CD14-positive monocyte (primary cell): ENCODE results near the gene GCGR. TPM values are rescaled to one million over a fixed set of nuclear protein-coding genes. Genes with fewer than 3 reads are reported as not detected.
A peak's percentile ranks its signal among the peaks of the same experiment; 100 is the strongest.

ENCODE experiments used
- DNase-seq, 3 donors: peaks; one replicate each; pipeline ENCODE4 v3.0.0-alpha.2; 2011 to 2022
- H2AFZ ChIP-seq: 2 replicates; pipeline ENCODE4 v1.6.0; 2012; ENCODE audit warnings: mild to moderate bottlenecking, low read depth, low read length, inconsistent platforms; ENCODE audit not compliant: insufficient read depth, poor library complexity, severe bottlenecking
- H3K27ac ChIP-seq, 2 donors: 1 replicate in 1 of 2; 2 replicates in 1 of 2; pipeline ENCODE4 v1.5.1; 2012 to 2013; ENCODE audit warnings: low read length in 2 of 2, control low read depth in 1 of 2, inconsistent platforms in 1 of 2, low read depth in 1 of 2, mild to moderate bottlenecking in 1 of 2
- H3K27me3 ChIP-seq, 2 donors: one replicate each; pipeline versions ENCODE4 v1.6.0 to v1.6.1; 2011 to 2013; ENCODE audit warnings: low read length in 2 of 2; ENCODE audit not compliant: control insufficient read depth in 2 of 2, insufficient read depth in 2 of 2
- H3K36me3 ChIP-seq, 2 donors: replicated peaks in 1 of 2; 1 replicate in 1 of 2; 2 replicates in 1 of 2; pipeline versions ENCODE4 v1.5.1 to v1.6.1; 2012 to 2013; ENCODE audit warnings: low read length in 2 of 2, control low read depth in 1 of 2, inconsistent platforms in 1 of 2, mild to moderate bottlenecking in 1 of 2; ENCODE audit not compliant: insufficient read depth in 2 of 2, control insufficient read depth in 1 of 2
- H3K4me1 ChIP-seq, 2 donors: 1 replicate in 1 of 2; 2 replicates in 1 of 2; pipeline versions ENCODE4 v1.5.1 to v1.6.1; 2012 to 2013; ENCODE audit warnings: low read length in 2 of 2, control low read depth in 1 of 2, inconsistent platforms in 1 of 2, mild to moderate bottlenecking in 1 of 2, moderate library complexity in 1 of 2; ENCODE audit not compliant: insufficient read depth in 2 of 2, control insufficient read depth in 1 of 2
- H3K4me2 ChIP-seq: replicated peaks from 2 replicates; pipeline ENCODE3; 2012; ENCODE audit warnings: low read length, moderate library complexity, mild to moderate bottlenecking; ENCODE audit not compliant: poor library complexity, severe bottlenecking; ENCODE audit errors: extremely low read depth
- H3K4me3 ChIP-seq, 3 experiments: fragments of 200-600 bp in 1 of 3; sonication (generic) in 1 of 3; replicated peaks in 1 of 3; 1 replicate in 2 of 3; 2 replicates in 1 of 3; pipeline ENCODE4 v1.5.1; 2011 to 2013; ENCODE audit warnings: low read length in 3 of 3, mild to moderate bottlenecking in 3 of 3, control low read depth in 2 of 3, low read depth in 2 of 3, inconsistent platforms in 1 of 3, moderate library complexity in 1 of 3
- H3K79me2 ChIP-seq: 2 replicates; pipeline ENCODE4 v1.6.0; 2012; ENCODE audit warnings: mild to moderate bottlenecking, control low read depth, inconsistent platforms, low read length, moderate library complexity; ENCODE audit not compliant: insufficient read depth
- H3K9ac ChIP-seq: 2 replicates; pipeline ENCODE4 v1.6.0; 2017; ENCODE audit warnings: low read length, mild to moderate bottlenecking; ENCODE audit not compliant: insufficient read depth, poor library complexity, severe bottlenecking
- H3K9me3 ChIP-seq, 2 donors: replicated peaks in 1 of 2; 1 replicate in 1 of 2; 2 replicates in 1 of 2; pipeline versions ENCODE4 v1.5.1 to v1.6.1; 2012 to 2013; ENCODE audit warnings: low read length in 2 of 2, control low read depth in 1 of 2; ENCODE audit not compliant: control insufficient read depth in 1 of 2, insufficient read depth in 1 of 2
- H4K20me1 ChIP-seq: 2 replicates; pipeline ENCODE4 v1.6.0; 2012; ENCODE audit warnings: mild to moderate bottlenecking, low read length, control low read depth, moderate library complexity; ENCODE audit not compliant: insufficient read depth
- H3K27ac Mint-ChIP-seq, 7 donors: one replicate each; pipeline ENCODE4 v1.8.0; 2020; ENCODE audit warnings: mild to moderate bottlenecking in 7 of 7, mixed read lengths in 7 of 7, moderate library complexity in 6 of 7, inconsistent platforms in 2 of 7
- H3K27me3 Mint-ChIP-seq, 3 donors: one replicate each; pipeline ENCODE4 v1.8.0; 2021 to 2022; ENCODE audit warnings: low read depth in 3 of 3, mild to moderate bottlenecking in 3 of 3, mixed read lengths in 3 of 3, moderate library complexity in 3 of 3, inconsistent platforms in 1 of 3
- H3K36me3 Mint-ChIP-seq, 2 donors: one replicate each; pipeline ENCODE4 v1.8.0; 2020; ENCODE audit warnings: mixed read lengths in 2 of 2, inconsistent platforms in 1 of 2, mild to moderate bottlenecking in 1 of 2
- H3K4me1 Mint-ChIP-seq: one replicate; pipeline ENCODE4 v1.8.0; 2020; ENCODE audit warnings: mild to moderate bottlenecking, mixed read lengths
- H3K4me3 Mint-ChIP-seq, 2 donors: one replicate each; pipeline ENCODE4 v1.8.0; 2020; ENCODE audit warnings: mild to moderate bottlenecking in 2 of 2, mixed read lengths in 2 of 2, moderate library complexity in 1 of 2
- H3K9me3 Mint-ChIP-seq, 7 donors: one replicate each; pipeline ENCODE4 v1.8.0; 2020 to 2022; ENCODE audit warnings: mixed read lengths in 7 of 7, mild to moderate bottlenecking in 6 of 7, moderate library complexity in 6 of 7, inconsistent platforms in 2 of 7
- CTCF ChIP-seq: fragments of 200-600 bp; IDR thresholded peaks from one replicate; pipeline ENCODE4 v1.8.0; 2022; ENCODE audit warnings: antibody characterized with exemption, mild to moderate bottlenecking
- WGBS: methylation state at CpG from one replicate; pipeline ENCODE4 v1.1.5; 2013; ENCODE audit warnings: missing lambda C conversion rate; ENCODE audit not compliant: insufficient coverage; 5-methylcytosine and 5-hydroxymethylcytosine counted together
- intact Hi-C, 2 donors: fragments of 100-400 bp; cut with micrococcal nuclease; formaldehyde crosslinking; loops; one replicate each; pipeline versions ENCODE4 v1.15.0 to v1.15.1; 2023
- polyA plus RNA-seq, 3 donors: library from polyadenylated mRNA; depleted of rRNA in 1 of 3; unstranded in 2 of 3; stranded (reverse) in 1 of 3; fragments of 300-500 nt in 2 of 3; fragments of >200 nt in 1 of 3; fragmentation: Illumina TruSeq in 2 of 3; gene quantifications; 1 replicate in 2 of 3; 2 replicates in 1 of 3; pipeline ENCODE4 v1.2.3, GENCODE V29; 2012 to 2021

The GCGR gene
- polyA plus RNA-seq, 3 donors: not detected

DNA sequence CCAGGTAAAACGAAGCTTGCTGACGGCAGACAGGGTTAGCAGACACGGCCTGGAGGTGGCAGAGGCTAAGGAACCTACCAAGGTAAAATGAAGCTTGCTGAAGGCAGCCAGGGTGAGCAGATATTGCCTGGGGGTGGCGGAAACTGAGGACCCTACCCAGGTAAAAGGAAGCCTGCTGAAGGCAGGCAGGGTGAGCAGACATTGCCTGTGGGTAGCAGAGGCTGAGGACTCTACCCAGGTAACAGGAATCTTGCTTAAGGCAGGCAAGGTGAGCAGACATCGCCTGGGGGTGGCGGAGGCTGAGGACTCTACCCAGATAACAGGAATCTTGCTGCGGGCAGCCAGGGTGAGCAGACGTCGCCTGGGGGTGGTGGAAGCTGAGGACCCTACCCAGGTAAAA is 2.6 kb upstream of the GCGR start:
- Histone ChIP-seq H3K27me3 (peaks cover 15 to 55% of the 10 kb centered on the region in 2 donors), H3K9me3 (peaks cover 4 to 11% of the 10 kb centered on the region in 2 donors), H3K79me2 (no peaks in the 10 kb centered on the region), H3K4me1 (no peaks in the 10 kb centered on the region), H4K20me1 (no peaks in the 10 kb centered on the region), H3K4me2 (no peak overlapping the region), H3K36me3 (no peaks in the 10 kb centered on the region), H3K4me3 (no peak overlapping the region), H2AFZ (no peak overlapping the region), H3K9ac (no peak overlapping the region), H3K27ac (no peak overlapping the region)
- WGBS: 95% methylated on average over 9 of the region's 9 CpGs
- Mint-ChIP-seq H3K27me3 (peaks cover 45 to 68% (median 59%) of the 10 kb centered on the region in 3 donors), H3K4me1 (no peaks in the 10 kb centered on the region), H3K36me3 (no peaks in the 10 kb centered on the region), H3K27ac (no peak overlapping the region), H3K4me3 (peak overlapping the region in 1 of 2 donors; percentile 20), H3K9me3 (peaks cover 0 to 26% (median 10%) of the 10 kb centered on the region in 7 donors)
- intact Hi-C loops: no loop called here
- no peak for TF ChIP-seq CTCF
- no peak for DNase-seq

GRCh38 chr17:81802048-81802758 is 1.7 kb upstream of the GCGR start:
- Histone ChIP-seq H3K79me2 (no peaks in the 10 kb centered on the region), H3K27me3 (peaks cover 15 to 64% of the 10 kb centered on the region in 2 donors), H3K9ac (no peak overlapping the region), H3K4me2 (no peak overlapping the region), H3K9me3 (peaks cover 4 to 11% of the 10 kb centered on the region in 2 donors), H3K27ac (no peak overlapping the region), H3K4me1 (no peaks in the 10 kb centered on the region), H2AFZ (no peak overlapping the region), H4K20me1 (no peaks in the 10 kb centered on the region), H3K4me3 (no peak overlapping the region), H3K36me3 (no peaks in the 10 kb centered on the region)
- Mint-ChIP-seq H3K27me3 (peaks cover 50 to 76% (median 66%) of the 10 kb centered on the region in 3 donors), H3K36me3 (no peaks in the 10 kb centered on the region), H3K27ac (no peak overlapping the region), H3K4me3 (peak overlapping the region in 1 of 2 donors; percentile 75), H3K9me3 (peaks cover 0 to 26% (median 10%) of the 10 kb centered on the region in 7 donors), H3K4me1 (no peaks in the 10 kb centered on the region)
- no peak for DNase-seq
- whole genome bisulfite sequencing: 86% methylated on average over 5 of the region's 9 CpGs
- no peak for TF ChIP-seq CTCF
- intact Hi-C loops: no loop called here
